GM21515 (cell line): ENCODE measurements around the gene ERG28.
A peak's percentile ranks its signal among the peaks of the same experiment; 100 is the strongest.
"Not testable (repeated sequence)": the region's sequence is repeated elsewhere in the genome, so short reads cannot be mapped to it uniquely, and the experiment has no call there.

Experiments
- ATAC-seq: cut with Tn5 transposase; IDR thresholded peaks from one replicate; pipeline ENCODE4 v1.9.1; 2021; ENCODE audit not compliant: unreplicated experiment

ERG28 gene

GRCh38 chr14:75660630-75661498, at the start of gene ERG28, which contains the start of gene TTLL5:
Gene ERG28 (minus strand): TSS chr14:75660876. CDS start chr14:75657502, 3,374 bp downstream.
Gene TTLL5 (plus strand): TSS chr14:75661246. CDS start chr14:75663150, 1,904 bp downstream.
- ATAC-seq: peak; percentile 95

- ATAC-seq: no peak
Measured at GRCh38 chr14:75709207-75709812, 48.6 kb upstream of the ERG28 start.

GRCh38 chr14:75705014-75705413, 44.3 kb upstream of the ERG28 start:
- ATAC-seq: no peak

- no peak for ATAC-seq
Measured at GRCh38 chr14:75703467-75703866, 42.8 kb upstream of the ERG28 start.

GRCh38 chr14:75702616-75703261, 42.1 kb upstream of the ERG28 start:
- no peak for ATAC-seq

- ATAC-seq: no peak
Measured at GRCh38 chr14:75702122-75702521, 41.4 kb upstream of the ERG28 start.

GRCh38 chr14:75700295-75700694, 39.6 kb upstream of the ERG28 start:
- no peak for ATAC-seq

GRCh38 chr14:75699331-75699730, 38.7 kb upstream of the ERG28 start:
- ATAC-seq: no peak

GRCh38 chr14:75697918-75698317, 37.2 kb upstream of the ERG28 start:
- no peak for ATAC-seq

GRCh38 chr14:75697386-75697785, 36.7 kb upstream of the ERG28 start:
- ATAC-seq: no peak

GRCh38 chr14:75695025-75695424, 34.3 kb upstream of the ERG28 start:
- not testable (repeated sequence) for ATAC-seq

- ATAC-seq: no peak
Measured at GRCh38 chr14:75690010-75690409, 29.3 kb upstream of the ERG28 start.

- ATAC-seq: no peak
Measured at GRCh38 chr14:75689012-75689411, 28.3 kb upstream of the ERG28 start.

- no peak for ATAC-seq
Measured at GRCh38 chr14:75685910-75686309, 25.2 kb upstream of the ERG28 start.

GRCh38 chr14:75675265-75675960, 14.7 kb upstream of the ERG28 start:
- no peak for ATAC-seq

GRCh38 chr14:75673345-75674035, 12.8 kb upstream of the ERG28 start:
- ATAC-seq: no peak

- no peak for ATAC-seq
Measured at GRCh38 chr14:75672605-75673192, 12.0 kb upstream of the ERG28 start.

GRCh38 chr14:75667099-75667765, 6.6 kb upstream of the ERG28 start:
- no peak for ATAC-seq

GRCh38 chr14:75662966-75663365, 2.3 kb upstream of the ERG28 start:
- no peak for ATAC-seq

GRCh38 chr14:75661499-75661814, 781 bp upstream of the ERG28 start:
- no peak for ATAC-seq
